Stimulated activated CD4-positive, alpha-beta T cell treated with anti-CD3 and anti-CD28 coated beads, Interleukin-1b, Interleukin-23, amount 100 ng/mL, for 4 hours (primary cell): ENCODE results near the gene ASGR1.
"Not testable (repeated sequence)": the region's sequence is repeated elsewhere in the genome, so short reads cannot be mapped to it uniquely, and the experiment has no call there.

Experiments
- DNase-seq, 2 donors: peaks; one replicate each; pipeline ENCODE4 v3.0.0-alpha.2; 2020; ENCODE audit warnings: low read depth in 2 of 2

Gene ASGR1

GRCh38 chr17:7191069-7191468 is 11.9 kb upstream of the ASGR1 start:
- DNase-seq: no peak

GRCh38 chr17:7190276-7190917 is 11.2 kb upstream of the ASGR1 start:
- no peak for DNase-seq

GRCh38 chr17:7186241-7186640 is 7.1 kb upstream of the ASGR1 start:
- no peak for DNase-seq

GRCh38 chr17:7184647-7185046 is 5.5 kb upstream of the ASGR1 start:
- DNase-seq: no peak

- no peak for DNase-seq
Observed at GRCh38 chr17:7184091-7184488, 4.9 kb upstream of the ASGR1 start.

GRCh38 chr17:7183433-7184090 is 4.4 kb upstream of the ASGR1 start:
- DNase-seq: no peak

- not testable (repeated sequence) for DNase-seq
Observed at GRCh38 chr17:7182101-7182500, 2.9 kb upstream of the ASGR1 start.

- no peak for DNase-seq
Observed at GRCh38 chr17:7178973-7179316, 225 bp downstream of the ASGR1 start.

GRCh38 chr17:7177954-7178477 is 1.2 kb downstream of the ASGR1 start:
- no peak for DNase-seq

- DNase-seq: peak; percentile 51 to 53
Observed at GRCh38 chr17:7177191-7177953, 1.8 kb downstream of the ASGR1 start.

- DNase-seq: no peak
Observed at GRCh38 chr17:7176841-7177190, 2.4 kb downstream of the ASGR1 start.

GRCh38 chr17:7176107-7176840 is 2.9 kb downstream of the ASGR1 start:
- no peak for DNase-seq

GRCh38 chr17:7175330-7175733 is 3.8 kb downstream of the ASGR1 start:
- DNase-seq: no peak

GRCh38 chr17:7174603-7175326 is 4.4 kb downstream of the ASGR1 start:
- no peak for DNase-seq

GRCh38 chr17:7173687-7174602 is 5.2 kb downstream of the ASGR1 start:
- DNase-seq: peak; percentile 8 to 27

- DNase-seq: not testable (repeated sequence)
Observed at GRCh38 chr17:7172522-7173191, 6.5 kb downstream of the ASGR1 start.

GRCh38 chr17:7169565-7169908 is 9.6 kb downstream of the ASGR1 start:
- DNase-seq: not testable (repeated sequence)

GRCh38 chr17:7168841-7169564 is 10.2 kb downstream of the ASGR1 start:
- not testable (repeated sequence) for DNase-seq

GRCh38 chr17:7167832-7168231 is 11.3 kb downstream of the ASGR1 start:
- DNase-seq: no peak
